Measurements from ENCODE around the gene MRPS2. TPM values are rescaled to one million over a fixed set of nuclear protein-coding genes. Genes with fewer than 3 reads are reported as not detected.

Gene MRPS2
- total and polyA plus RNA-seq, 4 donors: 10.9 to 71.8 (median 31.5) TPM

- no peak overlapping the region for H3K4me3 ChIP-seq (ENCODE audit: low read depth in 1 of 3, low read length in 3 of 3)
- H3K4me1 ChIP-seq (ENCODE audit: control insufficient read depth in 4 of 4, insufficient read depth in 4 of 4, low read length in 3 of 4): peaks cover 1 to 11% (median 5%) of the 10 kb centered on the region in 4 donors
- H3K9me3 ChIP-seq (ENCODE audit: control insufficient read depth in 4 of 4, low read length in 3 of 4): no peaks in the 10 kb centered on the region
- no peak overlapping the region for H3K27ac ChIP-seq (ENCODE audit: low read depth in 1 of 2, low read length in 2 of 2)
- TF ChIP-seq TAF1 (conservative IDR thresholded peaks at IDR 0.05) (no peak), SP1 (IDR thresholded peaks at IDR 0.05) (no peak), FOXA1 (IDR thresholded peaks at IDR 0.05) (no peak), ZBTB33 (IDR thresholded peaks at IDR 0.05) (no peak), HNF4A (conservative IDR thresholded peaks at IDR 0.05) (no peak)
- TF ChIP-seq, protein P1, sequence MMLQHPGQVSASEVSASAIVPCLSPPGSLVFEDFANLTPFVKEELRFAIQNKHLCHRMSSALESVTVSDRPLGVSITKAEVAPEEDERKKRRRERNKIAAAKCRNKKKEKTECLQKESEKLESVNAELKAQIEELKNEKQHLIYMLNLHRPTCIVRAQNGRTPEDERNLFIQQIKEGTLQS (IDR thresholded peaks at IDR 0.05): no peak
- H3K27me3 ChIP-seq (ENCODE audit: control insufficient read depth in 4 of 4, insufficient read depth in 4 of 4, low read length in 3 of 4): peaks cover 0 to 2% (median 0%) of the 10 kb centered on the region in 4 donors
- no peak for DNase-seq (ENCODE audit: low spot score)
- 72% methylated on average over 14 of the region's 14 CpGs for WGBS
- no peak overlapping the region for H3K9ac ChIP-seq (ENCODE audit: low read depth in 1 of 2, low read length in 2 of 2)
- H3K36me3 ChIP-seq (ENCODE audit: control insufficient read depth in 4 of 4, insufficient read depth in 3 of 4, low read depth in 1 of 4, low read length in 3 of 4): peaks cover 3 to 23% (median 9%) of the 10 kb centered on the region in 4 donors
These were observed 6.0 kb downstream of the MRPS2 start for GRCh38 chr9:135506327-135507103.

GRCh38 chr9:135507104-135508035 lies 6.9 kb downstream of the MRPS2 start:
- Histone ChIP-seq H3K36me3 (ENCODE audit: control insufficient read depth in 4 of 4, insufficient read depth in 3 of 4, low read depth in 1 of 4, low read length in 3 of 4) (peaks cover 3 to 22% (median 9%) of the 10 kb centered on the region in 4 donors), H3K4me3 (ENCODE audit: low read depth in 1 of 3, low read length in 3 of 3) (no peak overlapping the region), H3K27me3 (ENCODE audit: control insufficient read depth in 4 of 4, insufficient read depth in 4 of 4, low read length in 3 of 4) (peaks cover 0 to 2% (median 0%) of the 10 kb centered on the region in 4 donors), H3K9ac (ENCODE audit: low read depth in 1 of 2, low read length in 2 of 2) (no peak overlapping the region), H3K9me3 (ENCODE audit: control insufficient read depth in 4 of 4, low read length in 3 of 4) (no peaks in the 10 kb centered on the region), H3K4me1 (ENCODE audit: control insufficient read depth in 4 of 4, insufficient read depth in 4 of 4, low read length in 3 of 4) (peaks cover 0 to 4% (median 0%) of the 10 kb centered on the region in 4 donors), H3K27ac (ENCODE audit: low read depth in 1 of 2, low read length in 2 of 2) (no peak overlapping the region)
- WGBS: 93% methylated on average over 23 of the region's 23 CpGs
- no peak for DNase-seq (ENCODE audit: low spot score)
- no peak for TF ChIP-seq NR2F2 (IDR thresholded peaks at IDR 0.05)
- no peak for TF ChIP-seq SP1 (IDR thresholded peaks at IDR 0.05)
- no peak for TF ChIP-seq GABPA (IDR thresholded peaks at IDR 0.05 in 1 of 2, conservative IDR thresholded peaks at IDR 0.05 in 1 of 2)
- TF ChIP-seq ZBTB33 (IDR thresholded peaks at IDR 0.05): no peak
- no peak for TF ChIP-seq FOXA2 (IDR thresholded peaks at IDR 0.05)
- TF ChIP-seq EGR1 (IDR thresholded peaks at IDR 0.05; ENCODE audit: low read depth in 2 of 2): no peak
- TF ChIP-seq JUND (IDR thresholded peaks at IDR 0.05): no peak
- TF ChIP-seq MAX (IDR thresholded peaks at IDR 0.05): no peak
- TF ChIP-seq RAD21 (IDR thresholded peaks at IDR 0.05): no peak
- no peak for TF ChIP-seq RXRA (IDR thresholded peaks at IDR 0.05)
- no peak for TF ChIP-seq HNF4A (conservative IDR thresholded peaks at IDR 0.05)
- TF ChIP-seq, protein P2, sequence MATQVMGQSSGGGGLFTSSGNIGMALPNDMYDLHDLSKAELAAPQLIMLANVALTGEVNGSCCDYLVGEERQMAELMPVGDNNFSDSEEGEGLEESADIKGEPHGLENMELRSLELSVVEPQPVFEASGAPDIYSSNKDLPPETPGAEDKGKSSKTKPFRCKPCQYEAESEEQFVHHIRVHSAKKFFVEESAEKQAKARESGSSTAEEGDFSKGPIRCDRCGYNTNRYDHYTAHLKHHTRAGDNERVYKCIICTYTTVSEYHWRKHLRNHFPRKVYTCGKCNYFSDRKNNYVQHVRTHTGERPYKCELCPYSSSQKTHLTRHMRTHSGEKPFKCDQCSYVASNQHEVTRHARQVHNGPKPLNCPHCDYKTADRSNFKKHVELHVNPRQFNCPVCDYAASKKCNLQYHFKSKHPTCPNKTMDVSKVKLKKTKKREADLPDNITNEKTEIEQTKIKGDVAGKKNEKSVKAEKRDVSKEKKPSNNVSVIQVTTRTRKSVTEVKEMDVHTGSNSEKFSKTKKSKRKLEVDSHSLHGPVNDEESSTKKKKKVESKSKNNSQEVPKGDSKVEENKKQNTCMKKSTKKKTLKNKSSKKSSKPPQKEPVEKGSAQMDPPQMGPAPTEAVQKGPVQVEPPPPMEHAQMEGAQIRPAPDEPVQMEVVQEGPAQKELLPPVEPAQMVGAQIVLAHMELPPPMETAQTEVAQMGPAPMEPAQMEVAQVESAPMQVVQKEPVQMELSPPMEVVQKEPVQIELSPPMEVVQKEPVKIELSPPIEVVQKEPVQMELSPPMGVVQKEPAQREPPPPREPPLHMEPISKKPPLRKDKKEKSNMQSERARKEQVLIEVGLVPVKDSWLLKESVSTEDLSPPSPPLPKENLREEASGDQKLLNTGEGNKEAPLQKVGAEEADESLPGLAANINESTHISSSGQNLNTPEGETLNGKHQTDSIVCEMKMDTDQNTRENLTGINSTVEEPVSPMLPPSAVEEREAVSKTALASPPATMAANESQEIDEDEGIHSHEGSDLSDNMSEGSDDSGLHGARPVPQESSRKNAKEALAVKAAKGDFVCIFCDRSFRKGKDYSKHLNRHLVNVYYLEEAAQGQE (IDR thresholded peaks at IDR 0.05): no peak
- TF ChIP-seq TAF1 (conservative IDR thresholded peaks at IDR 0.05): no peak
- no peak for TF ChIP-seq HNF4G (IDR thresholded peaks at IDR 0.05)
- TF ChIP-seq FOXA1 (IDR thresholded peaks at IDR 0.05): no peak
- TF ChIP-seq, protein P1 (IDR thresholded peaks at IDR 0.05): no peak
- TF ChIP-seq, protein P3, sequence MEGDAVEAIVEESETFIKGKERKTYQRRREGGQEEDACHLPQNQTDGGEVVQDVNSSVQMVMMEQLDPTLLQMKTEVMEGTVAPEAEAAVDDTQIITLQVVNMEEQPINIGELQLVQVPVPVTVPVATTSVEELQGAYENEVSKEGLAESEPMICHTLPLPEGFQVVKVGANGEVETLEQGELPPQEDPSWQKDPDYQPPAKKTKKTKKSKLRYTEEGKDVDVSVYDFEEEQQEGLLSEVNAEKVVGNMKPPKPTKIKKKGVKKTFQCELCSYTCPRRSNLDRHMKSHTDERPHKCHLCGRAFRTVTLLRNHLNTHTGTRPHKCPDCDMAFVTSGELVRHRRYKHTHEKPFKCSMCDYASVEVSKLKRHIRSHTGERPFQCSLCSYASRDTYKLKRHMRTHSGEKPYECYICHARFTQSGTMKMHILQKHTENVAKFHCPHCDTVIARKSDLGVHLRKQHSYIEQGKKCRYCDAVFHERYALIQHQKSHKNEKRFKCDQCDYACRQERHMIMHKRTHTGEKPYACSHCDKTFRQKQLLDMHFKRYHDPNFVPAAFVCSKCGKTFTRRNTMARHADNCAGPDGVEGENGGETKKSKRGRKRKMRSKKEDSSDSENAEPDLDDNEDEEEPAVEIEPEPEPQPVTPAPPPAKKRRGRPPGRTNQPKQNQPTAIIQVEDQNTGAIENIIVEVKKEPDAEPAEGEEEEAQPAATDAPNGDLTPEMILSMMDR (IDR thresholded peaks at IDR 0.05; ENCODE audit: low read depth, low read length, missing input control): no peak
- TF ChIP-seq YY1 (IDR thresholded peaks at IDR 0.05): no peak

All from liver (tissue), 9 donors.